GM19455 (cell line): ENCODE results near the gene AMPH.
A peak's percentile ranks its signal among the peaks of the same experiment; 100 is the strongest.

Experiments used
- ATAC-seq: cut with Tn5 transposase; IDR thresholded peaks from one replicate; pipeline ENCODE4 v1.9.1; 2021; ENCODE audit not compliant: unreplicated experiment

The AMPH gene

GRCh38 chr7:38463277-38464225, 167.6 kb downstream of the AMPH start:
- ATAC-seq: peak; percentile 89

GRCh38 chr7:38462819-38463218, 168.4 kb downstream of the AMPH start:
- ATAC-seq: no peak

- ATAC-seq: no peak
Measured at GRCh38 chr7:38461887-38462286, 169.3 kb downstream of the AMPH start.

GRCh38 chr7:38453826-38454225, 177.3 kb downstream of the AMPH start:
- ATAC-seq: no peak

- ATAC-seq: no peak
Measured at GRCh38 chr7:38453168-38453567, 178.0 kb downstream of the AMPH start.

- no peak for ATAC-seq
Measured at GRCh38 chr7:38452681-38453108, 178.5 kb downstream of the AMPH start.

- ATAC-seq: no peak
Measured at GRCh38 chr7:38451840-38452239, 179.3 kb downstream of the AMPH start.

- no peak for ATAC-seq
Measured at GRCh38 chr7:38448584-38449234, 182.5 kb downstream of the AMPH start.

GRCh38 chr7:38448054-38448453, 183.1 kb downstream of the AMPH start:
- ATAC-seq: no peak

GRCh38 chr7:38438970-38439369, 192.2 kb downstream of the AMPH start:
- no peak for ATAC-seq

GRCh38 chr7:38432671-38433070, 198.5 kb downstream of the AMPH start:
- no peak for ATAC-seq

- no peak for ATAC-seq
Measured at GRCh38 chr7:38432080-38432479, 199.1 kb downstream of the AMPH start.

- ATAC-seq: no peak
Measured at GRCh38 chr7:38429057-38429456, 202.1 kb downstream of the AMPH start.

- no peak for ATAC-seq
Measured at GRCh38 chr7:38428041-38428440, 203.1 kb downstream of the AMPH start.

- ATAC-seq: no peak
Measured at GRCh38 chr7:38427279-38427955, 203.8 kb downstream of the AMPH start.

- ATAC-seq: peak; percentile 81
Measured at GRCh38 chr7:38425509-38425908, 205.7 kb downstream of the AMPH start.

GRCh38 chr7:38424750-38425463, 206.3 kb downstream of the AMPH start:
- no peak for ATAC-seq

GRCh38 chr7:38413784-38414183, 217.4 kb downstream of the AMPH start:
- peak; percentile 68 for ATAC-seq

- ATAC-seq: no peak
Measured at GRCh38 chr7:38411404-38411803, 219.8 kb downstream of the AMPH start.

GRCh38 chr7:38410056-38410455, 221.1 kb downstream of the AMPH start:
- ATAC-seq: no peak

- ATAC-seq: no peak
Measured at GRCh38 chr7:38409531-38409930, 221.6 kb downstream of the AMPH start.
